Spleen (tissue), 11 donors: Measurements from ENCODE around the gene IPO9. TPM values are rescaled to one million over a fixed set of nuclear protein-coding genes. Genes with fewer than 3 reads are reported as not detected.

Source experiments
- DNase-seq: peaks from one replicate; pipeline ENCODE4 v3.0.0-alpha.2; 2020
- H3K27ac ChIP-seq, 8 donors: fragments of 200-600 bp; sonication (generic) in 7 of 8; 1 replicate in 4 of 8; 2 replicates in 4 of 8; pipeline versions ENCODE4 v1.5.0 to v1.8.0; 2016 to 2021; ENCODE audit warnings: inconsistent platforms in 4 of 8, mild to moderate bottlenecking in 4 of 8, moderate library complexity in 1 of 8
- H3K27me3 ChIP-seq, 7 donors: fragments of 200-600 bp; sonication (generic) in 6 of 7; replicated peaks in 1 of 7; 1 replicate in 4 of 7; 2 replicates in 3 of 7; pipeline versions ENCODE4 v1.5.0 to v1.8.0; 2016 to 2021; ENCODE audit warnings: inconsistent platforms in 3 of 7, mild to moderate bottlenecking in 1 of 7
- H3K36me3 ChIP-seq, 6 donors: fragments of 200-600 bp; sonication (generic) in 5 of 6; 1 replicate in 4 of 6; 2 replicates in 2 of 6; pipeline versions ENCODE4 v1.5.0 to v1.8.0; 2016 to 2021; ENCODE audit warnings: inconsistent platforms in 2 of 6
- H3K4me1 ChIP-seq, 6 donors: fragments of 200-600 bp; sonication (generic) in 5 of 6; 1 replicate in 3 of 6; 2 replicates in 3 of 6; pipeline versions ENCODE4 v1.5.0 to v1.8.0; 2016 to 2021; ENCODE audit warnings: inconsistent platforms in 3 of 6
- H3K4me3 ChIP-seq, 8 donors: fragments of 200-600 bp; sonication (generic) in 7 of 8; 1 replicate in 4 of 8; 2 replicates in 4 of 8; pipeline versions ENCODE4 v1.5.0 to v1.8.0; 2016 to 2021; ENCODE audit warnings: inconsistent platforms in 4 of 8, mild to moderate bottlenecking in 4 of 8, moderate library complexity in 2 of 8
- H3K9me3 ChIP-seq, 8 donors: fragments of 200-600 bp; sonication (generic) in 7 of 8; 1 replicate in 4 of 8; 2 replicates in 4 of 8; pipeline versions ENCODE4 v1.5.0 to v1.8.0; 2016 to 2021; ENCODE audit warnings: inconsistent platforms in 4 of 8
- CTCF ChIP-seq, 11 experiments: fragments of 200-600 bp in 7 of 11; fragments of 450-650 bp in 4 of 11; sonication (generic) in 4 of 11; IDR thresholded peaks in 8 of 11; conservative IDR thresholded peaks in 3 of 11; 1 replicate in 7 of 11; 2 replicates in 4 of 11; pipeline versions ENCODE4 v1.4.0 to v1.8.0; 2016 to 2021; ENCODE audit warnings: antibody characterized with exemption in 11 of 11, inconsistent platforms in 4 of 11, mild to moderate bottlenecking in 1 of 11
- POLR2A ChIP-seq, 3 donors: fragments of 450-650 bp; IDR thresholded peaks; one replicate each; pipeline ENCODE4 v1.5.1; 2017; ENCODE audit warnings: antibody characterized with exemption in 3 of 3, mild to moderate bottlenecking in 1 of 3
- POLR2AphosphoS5 ChIP-seq, 3 donors: sonication (generic); formaldehyde crosslinking; IDR thresholded peaks; one replicate each; pipeline ENCODE4 v1.5.1; 2017; ENCODE audit warnings: antibody characterized with exemption in 3 of 3
- WGBS, 5 donors: extraction: QIAGEN DNeasy Blood & Tissue Kit in 3 of 5; methylation state at CpG; one replicate each; pipeline versions ENCODE4 v1.1.5 to v1.1.7; 2013 to 2018; 5-methylcytosine and 5-hydroxymethylcytosine counted together
- intact Hi-C: fragments of 100-400 bp; cut with DNase I; formaldehyde crosslinking; loops from one replicate; pipeline ENCODE4 v1.15.0; 2023; ENCODE audit warnings: low total_unique reads
- polyA plus RNA-seq, 3 donors: library from polyadenylated mRNA; stranded (reverse); fragments of 200-250 nt; gene quantifications; one replicate each; pipeline ENCODE4 v1.2.1, GENCODE V29; 2013
- total RNA-seq, 7 donors: library from RNA; depleted of rRNA in 3 of 7; stranded (reverse); fragments of >200 nt in 3 of 7; fragmentation: NEBNext Ultra II Directional in 4 of 7; extraction: Animal tissue kit (Norgen Biotek cat#: 25700) in 4 of 7; gene quantifications; one replicate each; pipeline versions ENCODE4 v1.1.0 to v1.2.1, GENCODE V29; 2016 to 2021
- donor health status: healthy with polysubstance abuse.
- donor health status: DM: no; HTN: no; CAD: no; lungs with moderate emphysema.
- donor health status: DM: no; HTN: no; CAD: no.
- donor health status: Bipolar disorder and iron deficiency.
- donor health status: healthy.
- donor health status: DM: no; HTN: no; CAD: no.
- donor health status: DM: yes; HTN: yes; CAD: no.

Gene IPO9
- total and polyA plus RNA-seq, 10 donors = 13.8 to 35.7 (median 27.1) TPM

GRCh38 chr1:201880928-201881571 lies 52.1 kb downstream of the IPO9 start:
- 70 to 75% (median 72%) methylated on average over 6 of the region's 6 CpGs for WGBS, 5 donors
- no peak for TF ChIP-seq POLR2A (IDR thresholded peaks at IDR 0.05)
- no peak for TF ChIP-seq CTCF (IDR thresholded peaks at IDR 0.05 in 8 of 11, conservative IDR thresholded peaks at IDR 0.05 in 3 of 11)
- TF ChIP-seq POLR2AphosphoS5 (IDR thresholded peaks at IDR 0.05) = no peak
- peaks cover 0 to 11% (median 5%) of the 10 kb centered on the region in 6 donors for H3K36me3 ChIP-seq
- DNase-seq = no peak
- intact Hi-C loops = loop anchor here (5.0 kb wide), 1 partner anchor 91 kb away; no protein-coding TSS in a partner anchor
- no peak overlapping the region for H3K27ac ChIP-seq
- H3K27me3 ChIP-seq = no peaks in the 10 kb centered on the region
- peaks cover 0 to 40% (median 14%) of the 10 kb centered on the region in 6 donors for H3K4me1 ChIP-seq
- H3K4me3 ChIP-seq = no peak overlapping the region
- H3K9me3 ChIP-seq = no peaks in the 10 kb centered on the region

DNA sequence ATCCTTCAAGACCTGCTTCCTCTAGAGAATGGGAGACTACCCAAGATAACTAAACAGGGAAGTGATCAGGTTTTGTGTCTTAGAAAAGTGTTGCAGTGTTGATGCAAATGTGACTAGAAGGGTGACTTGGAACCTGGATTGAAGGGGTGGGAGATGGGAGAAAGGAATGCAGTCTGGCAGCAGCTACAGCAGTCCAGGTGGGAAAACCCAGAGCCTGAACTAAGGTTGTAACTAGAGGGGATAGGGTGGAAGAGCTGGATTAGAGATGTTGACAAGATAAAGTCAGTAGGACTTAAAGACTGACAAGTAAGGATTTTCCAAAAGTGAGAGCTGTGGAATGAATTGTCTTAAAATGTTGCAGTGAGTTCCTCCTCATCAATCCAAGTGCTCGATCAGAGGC lies 52.7 kb downstream of the IPO9 start:
- DNase-seq = no peak
- Histone ChIP-seq H3K36me3 (peaks cover 0 to 6% (median 0%) of the 10 kb centered on the region in 6 donors), H3K4me3 (no peak overlapping the region), H3K4me1 (peaks cover 0 to 40% (median 14%) of the 10 kb centered on the region in 6 donors), H3K27ac (peak overlapping the region in 1 of 8 donors; percentile 78), H3K27me3 (peaks cover 0 to 2% (median 0%) of the 10 kb centered on the region in 7 donors), H3K9me3 (no peaks in the 10 kb centered on the region)
- TF ChIP-seq POLR2A (IDR thresholded peaks at IDR 0.05) (no peak), CTCF (IDR thresholded peaks at IDR 0.05 in 8 of 11, conservative IDR thresholded peaks at IDR 0.05 in 3 of 11) (no peak), POLR2AphosphoS5 (IDR thresholded peaks at IDR 0.05) (no peak)
- 82 to 95% (median 91%) methylated on average over 1 of the region's 1 CpG for WGBS, 5 donors
- intact Hi-C loops = loop anchor here (5.0 kb wide), 1 partner anchor 91 kb away; no protein-coding TSS in a partner anchor

DNA sequence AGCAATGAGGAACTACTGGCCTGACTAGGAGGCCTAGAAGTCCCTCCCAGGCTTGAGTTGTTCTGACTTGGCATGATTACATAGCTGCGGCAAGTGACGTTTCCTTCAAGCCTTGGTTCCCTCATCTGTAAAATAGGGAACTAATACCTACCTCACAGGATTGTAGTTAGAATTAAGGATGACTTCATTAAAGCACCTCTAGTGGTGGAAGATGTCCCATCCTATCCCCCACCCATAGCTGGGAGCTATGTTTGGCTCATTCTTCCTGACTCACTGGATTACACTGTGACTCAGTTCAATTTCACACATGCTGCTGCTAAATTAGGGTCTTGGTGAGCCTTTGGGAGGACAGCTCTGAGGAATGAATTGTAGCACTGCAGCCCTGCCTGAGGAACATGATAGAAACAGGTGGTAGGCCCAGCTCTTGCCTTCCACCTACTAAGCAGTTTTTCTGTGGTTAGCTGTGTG lies 53.7 kb downstream of the IPO9 start:
- Histone ChIP-seq H3K4me3 (no peak overlapping the region), H3K27me3 (peaks cover 0 to 13% (median 0%) of the 10 kb centered on the region in 7 donors), H3K4me1 (peaks cover 0 to 41% (median 14%) of the 10 kb centered on the region in 6 donors), H3K36me3 (no peaks in the 10 kb centered on the region), H3K27ac (peak overlapping the region in 5 of 8 donors; percentile 14 to 78 (median 66)), H3K9me3 (no peaks in the 10 kb centered on the region)
- TF ChIP-seq POLR2A (IDR thresholded peaks at IDR 0.05) = no peak
- peak in 1 of 11 experiments; percentile 17 for TF ChIP-seq CTCF (IDR thresholded peaks at IDR 0.05 in 8 of 11, conservative IDR thresholded peaks at IDR 0.05 in 3 of 11)
- TF ChIP-seq POLR2AphosphoS5 (IDR thresholded peaks at IDR 0.05) = peak in 1 of 3 donors; percentile 28
- intact Hi-C loops = loop anchor here (5.0 kb wide), 1 partner anchor 90 kb away; no protein-coding TSS in a partner anchor
- no peak for DNase-seq
- 31 to 51% (median 39%) methylated on average over 2 of the region's 2 CpGs for WGBS, 5 donors

DNA sequence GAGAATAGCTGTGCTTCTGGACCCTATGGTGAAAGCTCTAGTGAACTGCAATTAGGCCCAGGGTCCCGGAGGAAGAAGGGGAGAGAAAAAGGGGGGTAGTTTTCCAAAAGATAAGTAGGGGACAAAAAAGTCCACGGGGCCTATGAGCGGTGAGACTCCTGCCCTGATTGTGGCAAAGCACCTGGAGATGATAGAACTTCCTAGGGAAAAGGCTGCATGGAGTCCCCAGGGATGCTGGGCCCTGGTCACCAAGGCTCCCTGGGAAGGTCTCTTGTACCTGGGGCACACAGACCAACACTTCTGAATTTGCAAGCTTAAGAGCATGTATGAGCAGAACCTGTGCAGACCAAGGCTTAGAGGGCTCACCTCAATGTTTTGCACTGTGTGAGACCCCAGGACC lies 54.3 kb downstream of the IPO9 start:
- Histone ChIP-seq H3K4me3 (no peak overlapping the region), H3K9me3 (no peaks in the 10 kb centered on the region), H3K27ac (peak overlapping the region in 4 of 8 donors; percentile 9 to 78 (median 64)), H3K4me1 (peaks cover 0 to 47% (median 18%) of the 10 kb centered on the region in 6 donors), H3K27me3 (peaks cover 0 to 19% (median 5%) of the 10 kb centered on the region in 7 donors), H3K36me3 (no peaks in the 10 kb centered on the region)
- intact Hi-C loops = loop anchor here (5.0 kb wide), 1 partner anchor 89 kb away; no protein-coding TSS in a partner anchor
- no peak for DNase-seq
- no peak for TF ChIP-seq POLR2A (IDR thresholded peaks at IDR 0.05)
- TF ChIP-seq CTCF (IDR thresholded peaks at IDR 0.05 in 8 of 11, conservative IDR thresholded peaks at IDR 0.05 in 3 of 11) = no peak
- no peak for TF ChIP-seq POLR2AphosphoS5 (IDR thresholded peaks at IDR 0.05)
- WGBS, 5 donors = 74 to 89% (median 84%) methylated on average over 3 of the region's 3 CpGs
